Colonic mucosa (tissue), 4 donors: ENCODE results near the gene ZNF597. TPM values are rescaled to one million over a fixed set of nuclear protein-coding genes. Genes with fewer than 3 reads are reported as not detected.
A peak's percentile ranks its signal among the peaks of the same experiment; 100 is the strongest.

ENCODE experiments used
- DNase-seq: peaks from one replicate; pipeline ENCODE4 v3.0.0-alpha.2; 2020
- H3K27ac ChIP-seq: fragments of 200-600 bp; one replicate; pipeline ENCODE4 v1.8.0; 2021
- H3K27me3 ChIP-seq: fragments of 200-600 bp; one replicate; pipeline ENCODE4 v1.8.0; 2021
- H3K36me3 ChIP-seq: fragments of 200-600 bp; one replicate; pipeline ENCODE4 v1.8.0; 2021
- H3K4me1 ChIP-seq: fragments of 200-600 bp; one replicate; pipeline ENCODE4 v1.8.0; 2021; ENCODE audit warnings: mild to moderate bottlenecking
- H3K4me3 ChIP-seq: fragments of 200-600 bp; one replicate; pipeline ENCODE4 v1.8.0; 2021
- H3K9ac ChIP-seq, 2 donors: one replicate each; pipeline ENCODE4 v1.7.0; 2013; ENCODE audit warnings: control low read depth in 2 of 2, low read depth in 2 of 2, low read length in 2 of 2
- H3K9me3 ChIP-seq: fragments of 200-600 bp; one replicate; pipeline ENCODE4 v1.8.0; 2021
- CTCF ChIP-seq: fragments of 200-600 bp; IDR thresholded peaks from one replicate; pipeline ENCODE4 v1.8.0; 2022; ENCODE audit warnings: antibody characterized with exemption, mild to moderate bottlenecking
- intact Hi-C: fragments of 100-400 bp; cut with DNase I; formaldehyde crosslinking; loops from one replicate; pipeline ENCODE4 v1.14.1; 2022
- total RNA-seq, 2 donors: library from RNA; stranded (reverse); fragmentation: NEBNext Ultra II Directional in 1 of 2; extraction: Animal tissue kit (Norgen Biotek cat#: 25700) in 1 of 2; gene quantifications; one replicate each; pipeline ENCODE4 v1.2.1, GENCODE V29; 2021
- donor health status: healthy.
- donor health status: DM: no; HTN: no; CAD: no.
- donor health status: DM: no; HTN: no; CAD: no.

The ZNF597 gene
- 1 to 10 TPM; 1.4 to 1.7 TPM for total RNA-seq

- intact Hi-C loops, result loop anchor here (10.0 kb wide), 1 partner anchor 51 kb away; the partner anchor contains the start of gene C16orf90
- peak within 1 kb of the TSS; percentile 42 for H3K27ac ChIP-seq
- no peak for TF ChIP-seq CTCF
- peak within 1 kb of the TSS; percentile 63 for H3K4me3 ChIP-seq
- no peaks in the 10 kb centered on the region for H3K36me3 ChIP-seq
- DNase-seq, result peak; percentile 87
- H3K9ac ChIP-seq, result peak within 1 kb of the TSS; percentile 72 to 78
- H3K4me1 ChIP-seq, result no peaks in the 10 kb centered on the region
- no peaks in the 10 kb centered on the region for H3K27me3 ChIP-seq
- H3K9me3 ChIP-seq, result no peaks in the 10 kb centered on the region
Measured at GRCh38 chr16:3443108-3444031, at the start of gene ZNF597, which contains the start of gene NAA60. TSS of gene ZNF597 (minus strand) at chr16:3443504. CDS start at chr16:3443153, 351 bp downstream. TSS of gene NAA60 (plus strand) at chr16:3443680. CDS start at chr16:3476228, 32,548 bp downstream.

GRCh38 chr16:3492356-3492755, 49.1 kb upstream of the ZNF597 start:
- Histone ChIP-seq H3K36me3 (no peaks in the 10 kb centered on the region), H3K27me3 (no peaks in the 10 kb centered on the region), H3K4me3 (no peak overlapping the region), H3K9me3 (no peaks in the 10 kb centered on the region), H3K4me1 (no peaks in the 10 kb centered on the region), H3K27ac (no peak overlapping the region), H3K9ac (no peak overlapping the region)
- DNase-seq, result no peak
- intact Hi-C loops, result loop anchor here (10.0 kb wide), 1 partner anchor 48 kb away; the partner anchor contains the start of genes NAA60 and ZNF597
- TF ChIP-seq CTCF, result no peak

- no peaks in the 10 kb centered on the region for H3K9me3 ChIP-seq
- no peak for TF ChIP-seq CTCF
- no peak for DNase-seq
Measured at GRCh38 chr16:3490911-3491629, 47.8 kb upstream of the ZNF597 start.

DNA sequence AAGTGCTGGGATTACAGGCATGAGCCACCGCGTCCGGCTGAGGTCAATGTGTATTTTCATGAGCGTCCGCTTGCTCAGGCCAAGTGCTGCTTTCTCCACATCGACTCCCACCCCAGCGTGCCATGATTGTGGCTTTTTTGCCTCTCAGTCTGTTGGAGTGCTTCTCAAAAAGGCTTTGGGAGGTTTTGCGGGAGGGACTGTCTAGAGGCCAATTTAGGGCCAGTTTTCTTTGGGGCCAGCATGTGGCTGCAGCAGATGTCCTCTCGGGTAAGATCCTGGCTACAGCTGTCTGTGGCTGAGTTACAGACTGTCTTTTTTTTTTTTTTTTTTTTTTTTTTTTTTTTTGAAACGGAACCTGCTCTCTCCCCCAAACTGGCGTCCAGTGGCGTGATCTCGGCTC, 45.5 kb upstream of the ZNF597 start:
- Histone ChIP-seq H3K27ac (no peak overlapping the region), H3K9me3 (no peaks in the 10 kb centered on the region), H3K36me3 (peaks cover 20% of the 10 kb centered on the region), H3K4me1 (no peaks in the 10 kb centered on the region), H3K9ac (no peak overlapping the region), H3K4me3 (no peak overlapping the region), H3K27me3 (no peaks in the 10 kb centered on the region)
- no peak for TF ChIP-seq CTCF
- intact Hi-C loops, result no loop called here
- no peak for DNase-seq

More at GRCh38 chr16:3490911-3491629, 47.8 kb upstream of the ZNF597 start:
- Histone ChIP-seq H3K27me3 (no peaks in the 10 kb centered on the region), H3K27ac (no peak overlapping the region), H3K9ac (no peak overlapping the region), H3K4me1 (no peaks in the 10 kb centered on the region), H3K4me3 (no peak overlapping the region), H3K36me3 (no peaks in the 10 kb centered on the region)
- intact Hi-C loops, result loop anchor here (10.0 kb wide), 1 partner anchor 46 kb away; the partner anchor contains the start of genes NAA60 and ZNF597
